ENCODE data around the gene MIS18BP1. TPM values are rescaled to one million over a fixed set of nuclear protein-coding genes. Genes with fewer than 3 reads are reported as not detected.
"Not testable (repeated sequence)": the region's sequence is repeated elsewhere in the genome, so short reads cannot be mapped to it uniquely, and the experiment has no call there.

The MIS18BP1 gene
- total RNA-seq, 4 donors from 2014 or later = 28.5 to 58.0 (median 29.7) TPM

DNA sequence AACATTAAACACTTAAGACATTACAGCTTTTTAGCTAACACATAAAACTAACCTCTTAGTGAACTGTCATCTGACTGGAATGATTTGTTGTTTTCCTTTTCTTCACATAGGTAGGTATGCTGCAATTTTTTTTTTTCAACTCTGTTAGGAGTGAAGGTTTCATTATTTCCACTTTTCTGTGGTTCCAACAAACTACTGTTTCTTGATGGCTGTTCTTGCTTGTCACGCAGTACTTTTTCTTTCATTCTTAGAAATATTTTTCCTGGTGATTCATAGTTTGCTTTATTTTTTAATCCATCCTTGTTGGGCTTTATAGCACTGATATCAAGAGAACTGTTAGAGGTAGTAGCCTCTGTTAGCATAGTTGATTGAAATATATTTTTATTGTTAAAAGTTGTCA, 6.3 kb downstream of the MIS18BP1 start:
- DNase-seq (ENCODE audit: low spot score) (no peak), ATAC-seq (ENCODE audit: low FRiP score) (no peak)
- TF ChIP-seq, protein P1, sequence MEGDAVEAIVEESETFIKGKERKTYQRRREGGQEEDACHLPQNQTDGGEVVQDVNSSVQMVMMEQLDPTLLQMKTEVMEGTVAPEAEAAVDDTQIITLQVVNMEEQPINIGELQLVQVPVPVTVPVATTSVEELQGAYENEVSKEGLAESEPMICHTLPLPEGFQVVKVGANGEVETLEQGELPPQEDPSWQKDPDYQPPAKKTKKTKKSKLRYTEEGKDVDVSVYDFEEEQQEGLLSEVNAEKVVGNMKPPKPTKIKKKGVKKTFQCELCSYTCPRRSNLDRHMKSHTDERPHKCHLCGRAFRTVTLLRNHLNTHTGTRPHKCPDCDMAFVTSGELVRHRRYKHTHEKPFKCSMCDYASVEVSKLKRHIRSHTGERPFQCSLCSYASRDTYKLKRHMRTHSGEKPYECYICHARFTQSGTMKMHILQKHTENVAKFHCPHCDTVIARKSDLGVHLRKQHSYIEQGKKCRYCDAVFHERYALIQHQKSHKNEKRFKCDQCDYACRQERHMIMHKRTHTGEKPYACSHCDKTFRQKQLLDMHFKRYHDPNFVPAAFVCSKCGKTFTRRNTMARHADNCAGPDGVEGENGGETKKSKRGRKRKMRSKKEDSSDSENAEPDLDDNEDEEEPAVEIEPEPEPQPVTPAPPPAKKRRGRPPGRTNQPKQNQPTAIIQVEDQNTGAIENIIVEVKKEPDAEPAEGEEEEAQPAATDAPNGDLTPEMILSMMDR (IDR thresholded peaks at IDR 0.05) = no peak

DNA sequence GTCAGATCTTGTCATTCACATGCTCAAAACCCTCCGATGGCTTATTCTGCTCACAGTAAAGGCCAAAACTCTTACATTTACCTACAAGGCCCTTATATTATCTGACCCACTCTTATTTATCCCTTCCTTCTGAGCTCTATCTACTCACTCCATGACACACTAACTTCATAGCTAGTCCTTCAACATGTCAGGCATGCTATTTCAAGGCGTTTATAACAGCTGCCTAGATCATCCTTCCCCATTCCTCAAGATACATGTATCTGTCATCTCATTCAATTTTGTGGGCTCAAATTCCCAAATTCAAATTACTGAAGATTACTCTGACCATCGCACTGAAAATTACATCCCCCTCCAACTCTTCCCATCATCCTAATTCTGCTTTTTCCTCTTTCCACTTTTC, 6.9 kb downstream of the MIS18BP1 start:
- TF ChIP-seq, protein P1 (IDR thresholded peaks at IDR 0.05) = no peak
- DNase-seq (ENCODE audit: low spot score) = no peak
- no peak for ATAC-seq (ENCODE audit: low FRiP score)

DNA sequence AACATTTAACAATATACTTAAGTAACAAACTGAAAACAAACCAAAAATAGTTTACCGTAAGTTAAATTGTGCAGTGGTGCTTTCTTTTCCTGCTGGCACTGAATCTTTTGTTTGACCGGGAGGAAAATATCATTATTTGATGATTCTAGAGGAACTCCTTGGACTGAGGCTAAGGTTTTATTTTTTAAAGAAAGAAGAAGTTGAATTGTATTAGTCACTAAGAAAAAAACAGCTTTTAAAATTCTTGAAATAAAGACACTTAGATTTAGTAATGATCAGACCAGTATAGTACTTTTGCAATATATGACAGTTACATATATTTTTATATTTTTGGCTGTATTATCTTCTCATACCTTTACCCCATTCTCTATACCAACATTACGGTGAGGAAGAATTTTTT, 10.3 kb downstream of the MIS18BP1 start:
- no peak for ATAC-seq (ENCODE audit: low FRiP score)
- DNase-seq (ENCODE audit: low spot score) = no peak
- TF ChIP-seq, protein P1 (IDR thresholded peaks at IDR 0.05) = no peak

DNA sequence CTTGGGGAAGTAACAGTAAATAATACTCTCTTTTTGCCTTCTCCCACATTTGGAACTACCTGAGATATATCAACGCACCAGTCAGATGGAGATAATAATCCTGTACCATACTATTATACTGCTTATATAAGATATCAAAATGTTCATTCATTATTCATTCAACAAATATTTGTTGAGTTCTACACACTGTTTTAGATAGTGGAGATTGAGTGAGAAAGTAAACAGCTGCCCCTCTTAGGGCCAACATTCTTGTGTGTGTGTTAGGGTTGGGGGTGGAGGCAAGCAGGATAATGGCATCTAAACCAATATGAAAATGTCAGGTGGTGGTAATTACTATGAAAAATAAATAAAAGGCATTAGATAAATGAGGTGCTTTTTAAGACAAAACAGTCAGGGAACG, 14.0 kb downstream of the MIS18BP1 start:
- TF ChIP-seq, protein P1 (IDR thresholded peaks at IDR 0.05) = no peak
- DNase-seq (ENCODE audit: low spot score) = no peak
- no peak for ATAC-seq (ENCODE audit: low FRiP score)

DNA sequence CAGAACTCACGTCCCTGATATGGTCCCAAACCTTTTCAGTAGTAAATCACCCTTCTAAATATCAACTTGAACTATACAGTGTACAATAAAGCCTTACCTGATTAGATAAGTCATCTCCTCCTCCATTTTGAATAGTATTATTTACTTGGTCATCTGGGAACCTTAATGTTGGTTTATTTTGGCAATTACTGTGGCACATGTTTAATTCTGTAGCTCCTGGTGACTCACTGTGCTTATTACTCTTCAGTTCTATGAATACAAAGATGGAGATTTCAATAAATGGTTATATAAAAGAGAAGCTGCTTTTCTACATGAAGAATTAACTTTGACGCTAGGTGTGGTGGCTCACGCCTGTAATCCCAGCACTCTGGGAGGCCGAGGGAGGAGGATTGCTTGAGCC, 25.4 kb downstream of the MIS18BP1 start:
- TF ChIP-seq, protein P1 (IDR thresholded peaks at IDR 0.05) = no peak
- DNase-seq (ENCODE audit: low spot score) = no peak
- ATAC-seq (ENCODE audit: low FRiP score) = no peak

DNA sequence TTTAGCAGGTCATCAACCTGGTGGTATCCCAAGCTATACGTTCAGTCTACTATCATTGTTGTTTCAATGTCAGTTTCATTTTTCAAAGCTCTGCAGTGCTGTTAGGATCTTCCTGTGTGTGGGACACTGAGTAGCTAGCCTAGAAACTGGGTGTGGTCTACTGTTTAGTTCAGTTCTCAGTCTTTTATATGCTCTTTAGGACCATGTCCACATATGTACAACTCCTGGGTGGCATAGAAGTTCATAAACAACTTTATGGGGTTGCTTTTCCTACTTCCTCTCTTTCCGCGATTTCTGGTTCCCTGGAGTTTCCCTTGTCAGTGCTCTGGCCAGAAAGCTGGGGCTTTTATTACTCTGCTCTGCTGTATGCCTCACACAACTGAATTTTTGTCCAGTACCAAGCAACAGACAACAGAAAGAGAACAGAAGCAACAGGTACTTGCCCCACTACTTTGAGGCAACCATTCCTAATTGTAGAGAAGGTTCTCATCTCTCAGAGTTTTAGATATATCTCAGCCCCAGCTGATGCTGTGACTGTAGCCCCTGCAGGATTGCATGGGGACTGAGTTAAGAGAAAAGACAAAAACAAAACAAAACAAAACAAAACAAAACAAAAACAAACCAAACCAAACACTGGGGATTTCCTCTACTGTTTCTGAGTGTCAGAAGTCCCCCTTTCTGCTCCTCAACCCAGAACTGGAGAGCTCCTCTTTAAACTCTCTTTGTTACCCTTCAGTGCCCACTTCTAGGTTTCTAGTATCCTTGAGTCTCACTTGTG, 30.3 kb downstream of the MIS18BP1 start:
- DNase-seq (ENCODE audit: low spot score) (no peak), ATAC-seq (ENCODE audit: low FRiP score) (no peak)
- TF ChIP-seq, protein P1 (IDR thresholded peaks at IDR 0.05) = no peak

DNA sequence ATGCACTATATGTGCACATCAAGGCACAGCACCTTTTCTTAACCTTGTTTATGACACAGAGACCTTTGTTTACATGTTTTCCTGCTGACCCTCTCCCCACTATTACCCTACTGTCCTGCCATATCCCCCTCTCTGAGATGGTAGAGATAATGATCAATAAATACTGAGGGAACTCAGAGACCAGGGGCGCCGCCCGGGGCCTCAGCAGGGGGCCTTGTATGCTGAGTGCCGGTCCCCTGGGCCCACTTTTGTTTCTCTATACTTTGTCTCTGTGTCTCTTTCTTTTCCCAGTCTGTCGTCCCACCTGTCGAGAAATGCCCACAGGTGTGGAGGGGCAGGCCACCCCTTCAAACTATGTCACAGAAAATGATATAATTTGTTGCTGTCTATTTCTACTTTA, 38.7 kb downstream of the MIS18BP1 start:
- ATAC-seq (ENCODE audit: low FRiP score); DNase-seq (ENCODE audit: low spot score): not testable (repeated sequence)

DNA sequence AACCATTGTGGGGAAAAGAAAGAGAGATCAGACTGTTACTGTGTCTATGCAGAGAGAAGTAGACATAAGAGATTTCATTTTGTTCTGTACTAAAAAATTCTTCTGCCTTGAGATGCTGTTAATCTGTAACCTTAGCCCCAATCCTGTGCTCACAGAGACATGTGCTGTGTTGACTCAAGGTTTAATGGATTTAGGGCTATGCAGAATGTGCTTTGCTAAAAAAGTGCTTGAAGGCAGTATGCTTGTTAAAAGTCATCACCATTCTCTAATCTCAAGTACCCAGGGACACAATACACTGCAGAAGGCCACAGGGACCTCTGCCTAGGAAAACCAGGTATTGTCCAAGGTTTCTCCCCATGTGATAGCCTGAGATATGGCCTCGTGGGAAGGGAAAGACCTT, 39.3 kb downstream of the MIS18BP1 start:
- not testable (repeated sequence) for DNase-seq (ENCODE audit: low spot score); ATAC-seq (ENCODE audit: low FRiP score)
